CD4-positive, alpha-beta T cell treated with Interleukin-15 for 1 hour (primary cell): ENCODE data around the gene PPM1M.

Source experiments
- DNase-seq: peaks from one replicate; pipeline ENCODE4 v3.0.0-alpha.2; 2020

PPM1M gene

GRCh38 chr3:52245322-52246263, at the start of gene PPM1M:
Gene PPM1M, plus strand, starts transcription at chr3:52245759. Its CDS starts 66 bp downstream, at chr3:52245825.
- peak; percentile 65 for DNase-seq

- DNase-seq: peak; percentile 33
These were observed 49.7 kb upstream of the PPM1M start for GRCh38 chr3:52195823-52196331.

- DNase-seq: no peak
These were observed 48.6 kb upstream of the PPM1M start for GRCh38 chr3:52196977-52197376.

GRCh38 chr3:52197499-52197841, 48.1 kb upstream of the PPM1M start:
- DNase-seq: no peak

GRCh38 chr3:52197842-52198625, 47.5 kb upstream of the PPM1M start, which contains the start of gene ALAS1:
Gene ALAS1, plus strand, starts transcription at chr3:52198160. Its CDS starts 1,082 bp downstream, at chr3:52199242.
- DNase-seq: peak; percentile 94

- DNase-seq: no peak
These were observed 46.6 kb upstream of the PPM1M start for GRCh38 chr3:52198643-52199608.

- DNase-seq: no peak
These were observed 44.4 kb upstream of the PPM1M start for GRCh38 chr3:52200981-52201679.

- DNase-seq: no peak
These were observed 43.0 kb upstream of the PPM1M start for GRCh38 chr3:52202384-52203077.

GRCh38 chr3:52203701-52204100, 41.9 kb upstream of the PPM1M start:
- no peak for DNase-seq

- no peak for DNase-seq
These were observed 41.1 kb upstream of the PPM1M start for GRCh38 chr3:52204337-52205073.

- no peak for DNase-seq
These were observed 39.7 kb upstream of the PPM1M start for GRCh38 chr3:52205727-52206372.

- no peak for DNase-seq
These were observed 37.0 kb upstream of the PPM1M start for GRCh38 chr3:52208556-52208955.

GRCh38 chr3:52210037-52210436, 35.5 kb upstream of the PPM1M start:
- no peak for DNase-seq

GRCh38 chr3:52210550-52211046, 35.0 kb upstream of the PPM1M start:
- DNase-seq: peak; percentile 29

- no peak for DNase-seq
These were observed 34.2 kb upstream of the PPM1M start for GRCh38 chr3:52211268-52211891.

GRCh38 chr3:52213005-52213404, 32.6 kb upstream of the PPM1M start:
- DNase-seq: no peak

GRCh38 chr3:52213901-52214300, 31.7 kb upstream of the PPM1M start:
- no peak for DNase-seq

- DNase-seq: no peak
These were observed 30.2 kb upstream of the PPM1M start for GRCh38 chr3:52215351-52215750.
